ENCODE data around the gene EPB41L2.

GRCh38 chr6:130975325-130975724, 87.7 kb downstream of the EPB41L2 start:
- no peak for TF ChIP-seq CTCF (IDR thresholded peaks at IDR 0.05)
- TF ChIP-seq POLR2AphosphoS5 (IDR thresholded peaks at IDR 0.05; ENCODE audit: low read depth, low read length): no peak
- TF ChIP-seq REST (IDR thresholded peaks at IDR 0.05; ENCODE audit: insufficient read depth in 1 of 2, low read depth in 2 of 2, low read length in 1 of 2): no peak
